ENCODE measurements around the gene NCAM2.

Gene NCAM2

GRCh38 chr21:21559285-21560045 lies 561.3 kb downstream of the NCAM2 start:
- no peaks in the 10 kb centered on the region for H3K36me3 ChIP-seq
- H3K4me2 ChIP-seq = no peak overlapping the region
- no peak overlapping the region for H3K4me3 ChIP-seq
- peaks cover 5% of the 10 kb centered on the region; the same call in 1 of the 2 replicates for H3K9me3 ChIP-seq
- no peaks in the 10 kb centered on the region for H3K27me3 ChIP-seq
- no peaks in the 10 kb centered on the region for H3K4me1 ChIP-seq
- TF ChIP-seq Cebpa-rat (IDR thresholded peaks at IDR 0.05) = no peak
- no peak overlapping the region for H3K27ac ChIP-seq
- no peak overlapping the region for H3K9ac ChIP-seq
- H4K20me1 ChIP-seq = no peaks in the 10 kb centered on the region
